Forelimb muscle (tissue), 1 donor: ENCODE data around the gene MREG. TPM values are rescaled to one million over a fixed set of nuclear protein-coding genes. Genes with fewer than 3 reads are reported as not detected.

Experiments used
- DNase-seq: peaks from one replicate; pipeline ENCODE4 v3.0.0-alpha.2; 2013; ENCODE audit warnings: low read depth
- polyA plus RNA-seq: library from polyadenylated mRNA; unstranded; fragments of 120-200 nt; gene quantifications from one replicate; pipeline ENCODE4 v1.2.1, GENCODE V29; 2013; ENCODE audit not compliant: insufficient read length

The MREG gene
- polyA plus RNA-seq, 1 donor, result 2.5 TPM

DNA sequence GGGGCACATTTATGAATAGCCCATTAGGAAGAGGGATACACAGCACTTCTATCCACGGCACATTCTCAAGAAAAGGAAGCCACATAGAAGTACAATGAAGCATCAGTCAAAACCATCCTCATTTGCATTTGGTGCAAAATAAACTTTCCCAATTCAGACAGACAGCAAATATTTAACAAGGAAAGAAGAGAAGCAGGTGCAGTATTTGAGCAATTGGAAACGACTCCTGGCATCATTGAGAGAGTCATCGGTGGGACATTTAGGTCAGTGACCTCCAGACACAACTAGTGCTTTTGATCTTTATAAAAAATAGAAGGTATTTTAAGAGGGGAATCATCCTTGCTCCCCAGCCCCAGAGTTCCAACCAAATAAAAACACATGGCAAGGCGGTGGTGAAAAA lies 118.0 kb downstream of the MREG start:
- DNase-seq, result no peak

Other genes with a start within 250 kb of the MREG start
- 6.4 TPM for gene PECR, start 68.3 kb upstream of the MREG start, polyA plus RNA-seq
- 4.5 TPM for gene TMEM169, start 68.4 kb upstream of the MREG start, polyA plus RNA-seq
- 143 TPM for gene XRCC5, start 95.8 kb upstream of the MREG start, polyA plus RNA-seq